Measurements from ENCODE around the gene ZDHHC11B. TPM values are rescaled to one million over a fixed set of nuclear protein-coding genes. Genes with fewer than 3 reads are reported as not detected.
"Not testable (repeated sequence)": the region's sequence is repeated elsewhere in the genome, so short reads cannot be mapped to it uniquely, and the experiment has no call there.

The ZDHHC11B gene
- total RNA-seq, 1 donor from 2014 or later = 0.09 TPM

DNA sequence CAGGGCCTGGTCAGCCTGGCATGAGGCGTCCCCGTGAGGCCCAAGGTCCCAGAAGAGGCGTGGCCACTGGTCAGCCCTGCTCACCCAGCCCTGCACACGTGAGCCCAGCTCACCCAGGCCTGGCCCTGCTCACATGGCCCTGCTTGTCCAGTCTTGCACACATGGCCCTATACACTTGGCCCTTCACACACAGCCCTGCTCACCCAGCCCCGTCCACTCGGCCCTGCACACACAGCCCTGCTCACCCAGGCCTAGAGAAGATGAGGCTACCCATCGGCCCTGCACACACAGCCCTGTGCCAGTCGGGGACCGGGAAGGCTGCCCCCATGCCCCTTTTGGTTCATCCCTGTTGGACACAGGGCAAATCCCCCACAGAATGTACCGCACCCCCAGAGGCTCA lies 28.4 kb downstream of the ZDHHC11B start:
- DNase-seq (no peak), ATAC-seq (ENCODE audit: low read depth) (no peak)
- POLR2A ChIA-PET = no interaction called here
- no peaks in the 10 kb centered on the region for H3K4me1 Mint-ChIP-seq
- no peaks in the 10 kb centered on the region for H3K9me3 Mint-ChIP-seq
- no peak overlapping the region for H3K27ac Mint-ChIP-seq
- TF ChIP-seq, protein P1, sequence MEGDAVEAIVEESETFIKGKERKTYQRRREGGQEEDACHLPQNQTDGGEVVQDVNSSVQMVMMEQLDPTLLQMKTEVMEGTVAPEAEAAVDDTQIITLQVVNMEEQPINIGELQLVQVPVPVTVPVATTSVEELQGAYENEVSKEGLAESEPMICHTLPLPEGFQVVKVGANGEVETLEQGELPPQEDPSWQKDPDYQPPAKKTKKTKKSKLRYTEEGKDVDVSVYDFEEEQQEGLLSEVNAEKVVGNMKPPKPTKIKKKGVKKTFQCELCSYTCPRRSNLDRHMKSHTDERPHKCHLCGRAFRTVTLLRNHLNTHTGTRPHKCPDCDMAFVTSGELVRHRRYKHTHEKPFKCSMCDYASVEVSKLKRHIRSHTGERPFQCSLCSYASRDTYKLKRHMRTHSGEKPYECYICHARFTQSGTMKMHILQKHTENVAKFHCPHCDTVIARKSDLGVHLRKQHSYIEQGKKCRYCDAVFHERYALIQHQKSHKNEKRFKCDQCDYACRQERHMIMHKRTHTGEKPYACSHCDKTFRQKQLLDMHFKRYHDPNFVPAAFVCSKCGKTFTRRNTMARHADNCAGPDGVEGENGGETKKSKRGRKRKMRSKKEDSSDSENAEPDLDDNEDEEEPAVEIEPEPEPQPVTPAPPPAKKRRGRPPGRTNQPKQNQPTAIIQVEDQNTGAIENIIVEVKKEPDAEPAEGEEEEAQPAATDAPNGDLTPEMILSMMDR (IDR thresholded peaks at IDR 0.05) = no peak
- CTCF ChIA-PET = no interaction called here
- peaks cover 10% of the 10 kb centered on the region for H3K27me3 Mint-ChIP-seq
- H3K36me3 Mint-ChIP-seq (ENCODE audit: low read depth) = no peaks in the 10 kb centered on the region
- H3K4me3 Mint-ChIP-seq = no peak overlapping the region
- intact Hi-C loops (cut with micrococcal nuclease) = loop anchor here (5.0 kb wide), 1 partner anchor 91 kb away; no protein-coding TSS in a partner anchor

- H3K9me3 Mint-ChIP-seq; CTCF ChIA-PET; H3K27ac Mint-ChIP-seq; POLR2A ChIA-PET; H3K27me3 Mint-ChIP-seq; H3K4me1 Mint-ChIP-seq; ATAC-seq (ENCODE audit: low read depth); H3K36me3 Mint-ChIP-seq (ENCODE audit: low read depth); intact Hi-C loops (cut with micrococcal nuclease); DNase-seq; H3K4me3 Mint-ChIP-seq: not testable (repeated sequence)
Measured at GRCh38 chr5:754143-754632, 30.3 kb downstream of the ZDHHC11B start.

DNA sequence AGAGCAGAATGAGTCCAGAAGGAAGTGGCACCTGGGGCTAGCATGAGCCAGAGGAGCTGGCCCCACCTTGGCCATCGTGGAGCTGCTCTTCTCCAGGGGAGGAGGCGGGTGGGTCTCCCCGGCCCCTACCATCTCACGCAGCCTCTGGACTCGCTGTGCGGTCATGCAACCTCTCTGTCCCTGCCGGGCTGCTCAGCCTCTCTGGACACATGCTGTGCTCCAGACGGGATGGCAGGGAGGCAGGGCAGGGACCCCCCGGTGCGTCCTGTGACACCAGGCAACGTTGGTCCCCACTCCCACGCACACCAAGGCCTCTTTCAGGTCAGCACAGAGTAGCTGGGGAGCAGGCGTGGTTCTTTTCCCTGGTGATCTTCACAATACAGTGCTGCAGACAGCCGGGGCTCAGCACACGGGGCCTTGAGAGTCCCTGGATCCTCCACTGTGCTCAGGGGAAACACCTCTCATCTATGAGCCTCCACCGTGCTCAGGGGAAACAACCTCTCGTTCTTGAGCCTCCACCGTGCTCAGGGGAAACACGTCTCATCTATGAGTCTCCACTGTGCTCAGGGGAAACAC lies 30.9 kb downstream of the ZDHHC11B start:
- H3K27me3 Mint-ChIP-seq; H3K36me3 Mint-ChIP-seq (ENCODE audit: low read depth); H3K9me3 Mint-ChIP-seq; DNase-seq; intact Hi-C loops (cut with micrococcal nuclease); H3K27ac Mint-ChIP-seq; CTCF ChIA-PET; ATAC-seq (ENCODE audit: low read depth); H3K4me1 Mint-ChIP-seq; POLR2A ChIA-PET; H3K4me3 Mint-ChIP-seq: not testable (repeated sequence)

DNA sequence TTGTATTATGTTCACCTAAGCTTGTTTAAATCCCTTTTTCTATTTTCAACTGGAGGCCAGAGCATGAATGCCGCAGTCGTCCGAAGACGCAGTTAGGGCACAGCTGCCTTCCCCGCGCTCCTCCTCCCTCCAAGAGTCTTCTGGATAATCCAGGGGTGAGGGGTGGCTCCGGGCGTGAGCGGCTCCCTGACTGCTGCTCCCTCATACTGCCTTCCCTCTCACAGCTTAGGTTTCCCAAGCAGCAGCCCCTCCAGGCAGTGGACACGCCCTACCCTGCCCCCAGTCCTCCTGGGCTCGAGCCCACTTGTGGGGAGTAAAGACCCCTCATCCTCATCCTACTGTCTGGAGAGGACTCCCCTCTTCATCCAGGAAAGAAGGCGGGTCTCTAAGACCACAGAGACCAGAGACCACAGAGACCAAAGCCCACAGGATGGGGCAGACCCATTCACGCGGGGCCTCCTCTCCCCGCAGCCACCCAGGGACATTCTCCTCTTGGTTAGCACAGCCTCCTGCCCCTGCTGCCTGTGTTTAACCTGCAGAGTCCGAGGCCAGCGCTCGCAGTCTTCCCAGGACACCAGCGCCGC lies 31.9 kb downstream of the ZDHHC11B start:
- POLR2A ChIA-PET = not testable (repeated sequence)

DNA sequence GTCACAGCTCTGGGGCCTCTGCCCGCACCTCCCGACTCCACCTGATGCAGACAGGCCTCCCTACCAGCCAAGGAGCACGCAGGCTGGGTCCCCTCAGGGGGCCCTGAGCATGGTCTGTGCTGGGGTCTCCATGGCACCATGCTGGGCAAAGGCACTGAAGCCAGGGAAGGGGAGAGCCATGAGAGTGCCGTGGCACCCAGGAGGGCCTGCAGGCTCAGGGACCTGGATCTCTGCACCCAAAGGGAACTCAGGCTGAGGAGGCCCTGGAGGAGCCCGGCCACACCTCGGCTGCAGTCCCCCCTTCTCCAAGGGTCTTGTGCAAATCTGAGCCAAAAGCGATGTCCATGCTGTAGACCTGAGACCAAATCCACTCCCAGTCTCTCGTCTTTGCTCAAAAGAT lies 32.5 kb downstream of the ZDHHC11B start:
- H3K9me3 Mint-ChIP-seq; CTCF ChIA-PET; H3K27me3 Mint-ChIP-seq; H3K4me1 Mint-ChIP-seq; H3K36me3 Mint-ChIP-seq (ENCODE audit: low read depth); POLR2A ChIA-PET; ATAC-seq (ENCODE audit: low read depth); H3K4me3 Mint-ChIP-seq; DNase-seq; H3K27ac Mint-ChIP-seq; intact Hi-C loops (cut with micrococcal nuclease): not testable (repeated sequence)

More for the DNA sequence above, 31.9 kb downstream of the ZDHHC11B start:
- DNase-seq; H3K4me1 Mint-ChIP-seq; H3K4me3 Mint-ChIP-seq; CTCF ChIA-PET; H3K36me3 Mint-ChIP-seq (ENCODE audit: low read depth); ATAC-seq (ENCODE audit: low read depth); H3K27ac Mint-ChIP-seq; H3K27me3 Mint-ChIP-seq; H3K9me3 Mint-ChIP-seq; intact Hi-C loops (cut with micrococcal nuclease): not testable (repeated sequence)

- ChIA-PET POLR2A (no interaction called here), CTCF (no interaction called here)
- Mint-ChIP-seq H3K4me1 (no peaks in the 10 kb centered on the region), H3K9me3 (no peaks in the 10 kb centered on the region), H3K27me3 (peaks cover 4% of the 10 kb centered on the region), H3K4me3 (no peak overlapping the region), H3K27ac (no peak overlapping the region), H3K36me3 (ENCODE audit: low read depth) (no peaks in the 10 kb centered on the region)
- intact Hi-C loops (cut with micrococcal nuclease) = no loop called here
- ATAC-seq (ENCODE audit: low read depth) (no peak), DNase-seq (no peak)
- TF ChIP-seq, protein P1 (IDR thresholded peaks at IDR 0.05) = no peak
Measured at GRCh38 chr5:751496-751895, 33.0 kb downstream of the ZDHHC11B start.

DNA sequence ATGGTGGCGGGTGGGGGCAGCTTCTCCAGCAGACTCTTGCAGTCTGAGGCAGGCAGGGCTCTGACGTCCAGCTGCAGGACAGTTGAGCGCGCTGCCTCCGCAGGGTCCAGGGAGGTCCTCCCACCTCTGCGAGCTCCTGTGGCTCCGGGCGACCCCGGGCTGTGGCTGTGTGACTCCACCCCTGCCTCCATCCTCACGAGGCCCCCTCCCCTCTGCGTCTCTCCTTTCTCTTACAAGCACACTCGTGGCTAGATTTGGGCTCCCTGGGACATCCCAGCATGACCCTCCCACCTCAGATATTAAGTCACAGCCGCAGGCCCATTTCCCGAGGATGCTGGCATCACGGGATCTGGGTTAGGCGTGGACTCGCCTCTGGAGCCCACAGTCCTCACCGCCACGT lies 34.3 kb downstream of the ZDHHC11B start:
- ATAC-seq (ENCODE audit: low read depth); CTCF ChIA-PET; H3K27me3 Mint-ChIP-seq; H3K36me3 Mint-ChIP-seq (ENCODE audit: low read depth); H3K4me1 Mint-ChIP-seq; H3K27ac Mint-ChIP-seq; DNase-seq; H3K4me3 Mint-ChIP-seq; H3K9me3 Mint-ChIP-seq; POLR2A ChIA-PET; intact Hi-C loops (cut with micrococcal nuclease): not testable (repeated sequence)
